Measurements from ENCODE around the gene MAP4K3. TPM values are rescaled to one million over a fixed set of nuclear protein-coding genes. Genes with fewer than 3 reads are reported as not detected.

The MAP4K3 gene
- total and polyA plus RNA-seq, 9 of the 15 experiments (the other 6 are each of a cell fraction or from before 2014, with no cell fraction given) = 3.1 to 30.0 (median 16.9) TPM

DNA sequence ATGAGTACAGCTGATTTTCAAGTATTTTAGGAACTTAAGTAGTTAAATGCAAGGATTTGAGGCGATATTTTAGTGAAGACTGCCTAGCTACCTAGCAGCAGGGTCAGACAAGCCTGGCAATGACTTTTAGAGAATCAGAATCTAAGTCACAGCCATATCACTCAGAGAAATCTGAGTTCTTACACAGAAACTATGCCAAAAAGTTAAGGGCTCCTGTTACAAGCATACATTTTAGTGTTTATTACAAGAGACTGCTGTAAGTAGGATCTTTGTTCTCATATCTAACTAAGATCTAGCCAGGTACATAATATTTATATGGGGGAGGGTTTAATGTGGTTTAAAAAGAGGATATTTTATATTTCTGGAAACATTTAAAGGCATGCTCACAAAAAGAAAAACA is 37.5 kb downstream of the MAP4K3 start:
- H3K79me2 ChIP-seq (ENCODE audit: control insufficient read depth, insufficient read depth, low read length) = peaks cover 97% of the 10 kb centered on the region
- ChIA-PET CTCF (ENCODE audit: low intra/inter-chr PET ratio) (no interaction called here), POLR2A (interaction anchor here (0.9 to 2.2 kb wide), 3 partner anchors 11 to 19 kb away, joined by 3 to 10 read pairs (median 4); no protein-coding TSS in a partner anchor)
- no peak for DNase-seq (ENCODE audit: extremely low read depth in 1 of 4, low spot score in 3 of 4)
- FAIRE-seq = no peak
- H3K4me1 ChIP-seq (replicated peaks in 1 of 2; ENCODE audit: control insufficient read depth in 2 of 2, insufficient read depth in 2 of 2, low read length in 2 of 2) = peaks cover 13 to 22% of the 10 kb centered on the region in 2 experiments; a peak in 3 of 5 replicates
- H3K36me3 ChIP-seq (ENCODE audit: control insufficient read depth, insufficient read depth, low read length) = no peaks in the 10 kb centered on the region
- BruUV-seq (replicated peaks) = no TSS peak
- H3K27ac ChIP-seq (ENCODE audit: extremely low read depth, low read depth, low read length) = peak overlapping the region; percentile 17; the same call in 1 of the 3 replicates
- H3K9me3 ChIP-seq (replicated peaks; ENCODE audit: control insufficient read depth, insufficient read depth, low read depth, low read length) = no peaks in the 10 kb centered on the region
- 0 out of 2 replicates have a peak, but pooled peaks cover 4% of the 10 kb centered on the region for H4K20me1 ChIP-seq (replicated peaks; ENCODE audit: control insufficient read depth, insufficient read depth, low read length)
- no peaks in the 10 kb centered on the region for H3K27me3 ChIP-seq (ENCODE audit: control insufficient read depth in 2 of 2, insufficient read depth in 2 of 2, low read length in 2 of 2)
- in situ Hi-C loops (cut with MboI) (no loop called here), intact Hi-C loops (cut with micrococcal nuclease) (no loop called here)
- no peaks in the 10 kb centered on the region for H3K9me1 ChIP-seq (ENCODE audit: control insufficient read depth, insufficient read depth, low read length)
- H3K4me3 ChIP-seq = no peak overlapping the region
- no peak overlapping the region for H3K4me2 ChIP-seq (ENCODE audit: insufficient read depth, low read length)
- TF ChIP-seq ZNF324 (CRISPR knock-in tag; IDR thresholded peaks at IDR 0.05) (no peak), RFX5 (IDR thresholded peaks at IDR 0.05; ENCODE audit: low read depth, low read length) (no peak), NR0B1 (IDR thresholded peaks at IDR 0.05; ENCODE audit: partially characterized antibody) (no peak), POLR2AphosphoS5 (IDR thresholded peaks at IDR 0.05; ENCODE audit: control insufficient read depth, insufficient read depth, low read depth, low read length) (no peak), ZFP1 (CRISPR knock-in tag; IDR thresholded peaks at IDR 0.05) (no peak), ETV5 (CRISPR knock-in tag; IDR thresholded peaks at IDR 0.05; ENCODE audit: low read depth) (no peak)
- WGBS (ENCODE audit: insufficient coverage, low coverage, missing lambda C conversion rate) = 22% methylated on average over 1 of the region's 1 CpG
- H2AFZ ChIP-seq (ENCODE audit: low read depth, low read length) = no peak overlapping the region
- H3K9ac ChIP-seq (ENCODE audit: insufficient read depth in 1 of 2, low read depth in 2 of 2, low read length in 2 of 2) = no peak overlapping the region
- ATAC-seq = no peak
